Stimulated activated CD8-positive, alpha-beta memory T cell treated with anti-CD3 and anti-CD28 coated beads, Interleukin-12 subunit alpha, Interleukin-12 subunit beta, amount 100 ng/mL, for 4 hours (primary cell): ENCODE measurements around the gene NBAS.
"Not testable (repeated sequence)": the region's sequence is repeated elsewhere in the genome, so short reads cannot be mapped to it uniquely, and the experiment has no call there.

ENCODE experiments used
- DNase-seq: peaks from one replicate; pipeline ENCODE4 v3.0.0-alpha.2; 2020; ENCODE audit warnings: low read depth

The NBAS gene

DNA sequence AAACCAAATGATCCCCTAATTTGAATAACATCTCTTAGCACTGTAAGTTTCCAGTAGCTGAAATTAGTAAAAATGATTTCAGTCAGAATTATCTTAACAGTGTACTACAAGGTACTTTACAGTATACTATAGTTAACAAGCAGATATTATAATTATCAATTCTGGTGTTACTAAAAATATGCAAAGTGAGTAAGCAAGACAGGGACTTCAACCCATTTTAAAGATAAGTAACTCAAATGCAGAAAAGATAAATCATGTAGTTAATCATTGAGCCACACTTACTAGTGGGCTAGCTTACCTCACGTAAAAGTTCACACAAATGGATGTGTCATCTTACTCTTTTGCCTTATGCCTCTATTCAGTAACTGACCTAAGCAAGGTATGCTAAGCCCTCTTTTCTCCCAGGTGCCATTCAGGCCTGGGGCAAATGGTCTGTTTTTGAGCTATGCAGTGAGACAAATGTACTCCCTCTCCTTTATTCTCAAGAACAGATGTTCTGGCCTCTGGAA is 101.0 kb downstream of the NBAS start:
- no peak for DNase-seq

DNA sequence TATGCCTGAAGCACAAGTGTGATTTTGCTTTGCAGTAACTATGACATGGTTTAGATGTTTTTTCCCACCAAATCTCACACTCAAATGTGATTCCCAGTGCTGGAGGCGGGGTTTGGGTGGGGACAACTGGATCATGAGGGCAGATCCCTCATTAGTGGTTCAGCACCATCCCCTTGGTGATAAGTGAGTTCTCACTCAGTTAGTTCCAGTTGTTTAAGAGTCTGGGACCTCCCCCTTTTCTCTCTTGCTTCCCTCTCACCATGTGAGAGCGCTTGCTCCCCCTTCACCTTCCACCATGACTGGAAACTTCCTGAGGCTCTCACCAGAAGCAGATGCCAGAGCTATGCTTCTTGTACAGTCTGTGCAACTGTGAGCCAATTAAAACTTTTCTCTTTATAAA is 102.9 kb downstream of the NBAS start:
- no peak for DNase-seq

GRCh38 chr2:15457868-15458267 is 103.3 kb downstream of the NBAS start:
- no peak for DNase-seq

DNA sequence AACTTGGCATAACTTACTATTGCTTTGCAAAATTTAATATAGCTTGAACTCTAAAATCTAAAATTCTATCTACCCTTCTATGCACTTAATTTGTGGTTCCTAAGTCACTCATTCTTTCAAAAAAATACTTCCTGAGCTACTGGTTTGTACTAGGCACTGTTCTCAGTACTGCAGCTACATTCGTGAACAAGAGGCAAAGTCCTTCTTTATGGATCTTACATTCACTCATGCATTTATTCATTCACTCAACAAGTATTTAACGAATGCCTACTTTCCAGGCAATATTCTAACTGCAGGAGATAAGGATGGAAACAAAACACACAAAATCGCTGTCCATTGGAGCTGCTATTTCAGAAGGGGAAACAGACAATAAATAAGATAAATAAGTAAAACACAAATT is 104.8 kb downstream of the NBAS start:
- no peak for DNase-seq

DNA sequence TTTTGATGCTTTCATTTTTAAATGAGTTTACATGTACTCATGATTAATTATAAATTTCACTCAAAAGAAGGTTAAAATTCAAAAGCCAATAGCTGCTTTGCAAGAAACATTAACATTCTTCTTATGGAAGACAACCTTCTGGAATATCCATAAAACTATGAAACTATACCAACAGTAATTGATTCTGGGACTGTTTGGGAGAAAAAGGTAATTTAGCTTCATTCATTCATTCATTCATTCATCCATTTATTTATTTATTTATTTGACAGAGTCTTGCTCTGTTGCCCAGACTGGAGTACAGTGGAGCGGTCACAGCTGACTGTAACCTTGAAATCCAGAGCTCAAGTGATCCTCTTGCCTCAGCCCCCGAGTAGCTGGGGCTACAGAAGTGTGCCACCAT is 110.3 kb downstream of the NBAS start:
- DNase-seq = no peak

GRCh38 chr2:15449556-15450236 is 111.4 kb downstream of the NBAS start:
- no peak for DNase-seq

GRCh38 chr2:15448250-15448839 is 112.8 kb downstream of the NBAS start:
- no peak for DNase-seq

DNA sequence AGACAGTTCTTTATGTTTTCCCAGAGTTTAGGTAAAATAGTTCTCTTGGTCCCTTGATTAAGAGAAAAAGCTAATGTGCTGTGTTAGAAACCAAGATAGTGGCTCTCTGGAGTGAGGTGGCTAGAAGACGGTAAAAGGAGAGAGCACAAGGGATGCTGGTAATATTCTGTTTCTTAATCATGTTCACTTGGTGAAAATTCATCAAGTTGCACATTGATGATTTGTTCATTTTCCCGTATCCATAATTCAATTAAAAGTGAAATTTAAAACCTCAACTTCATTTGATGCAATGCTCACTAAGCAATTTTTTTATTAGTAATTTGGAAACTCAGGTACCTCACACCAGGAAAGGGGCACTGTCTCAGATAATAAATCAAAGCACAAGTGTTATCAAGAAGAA is 113.8 kb downstream of the NBAS start:
- no peak for DNase-seq

- DNase-seq = no peak
These were observed 114.2 kb downstream of the NBAS start for GRCh38 chr2:15446961-15447360.

GRCh38 chr2:15445891-15446562 is 115.1 kb downstream of the NBAS start:
- no peak for DNase-seq

DNA sequence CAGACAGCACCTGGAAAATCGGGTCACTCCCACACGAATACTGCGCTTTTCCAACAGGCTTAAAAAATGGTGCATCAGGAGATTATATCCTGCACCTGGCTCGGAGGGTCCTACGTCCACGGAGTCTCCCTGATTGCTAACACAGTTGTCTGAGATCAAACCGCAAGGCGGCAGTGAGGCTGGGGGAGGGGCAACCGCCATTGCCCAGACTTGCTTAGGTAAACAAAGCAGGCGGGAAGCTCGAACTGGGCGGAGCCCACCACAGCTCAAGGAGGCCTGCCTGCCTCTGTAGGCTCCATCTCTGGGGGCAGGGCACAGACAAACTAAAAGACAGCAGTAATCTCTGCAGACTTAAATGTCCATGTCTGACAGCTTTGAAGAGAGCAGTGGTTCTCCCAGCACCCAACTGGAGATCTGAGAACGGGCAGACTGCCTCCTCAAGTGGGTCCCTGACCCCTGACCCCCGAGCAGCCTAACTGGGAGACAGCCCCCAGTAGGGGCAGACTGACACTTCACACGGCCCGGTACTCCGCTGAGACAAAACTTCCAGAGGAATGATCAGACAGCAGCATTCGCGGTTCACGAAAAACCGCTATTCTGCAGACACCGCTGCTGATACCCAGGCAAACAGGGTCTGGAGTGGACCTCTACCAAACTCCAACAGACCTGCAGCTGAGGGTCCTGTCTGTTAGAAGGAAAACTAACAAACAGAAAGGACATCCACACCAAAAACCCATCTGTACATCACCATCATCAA is 121.2 kb downstream of the NBAS start:
- DNase-seq = not testable (repeated sequence)

DNA sequence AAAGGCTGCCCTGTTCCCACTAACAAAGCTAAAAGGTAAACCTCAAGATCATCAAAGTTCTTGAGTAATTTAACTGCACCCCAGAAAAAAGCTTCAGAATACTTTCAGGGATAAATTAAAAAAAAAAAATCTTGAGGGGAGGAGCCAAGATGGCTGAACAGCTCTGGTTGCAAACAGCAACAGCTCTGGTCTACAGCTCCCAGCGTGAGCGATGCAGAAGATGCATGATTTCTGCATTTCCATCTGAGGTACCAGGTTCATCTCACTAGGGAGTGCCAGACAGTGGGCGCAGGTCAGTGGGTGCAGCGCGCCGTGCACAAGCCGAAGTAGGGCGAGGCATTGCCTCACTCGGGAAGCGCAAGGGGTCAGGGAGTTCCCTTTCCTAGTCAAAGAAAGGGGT is 121.8 kb downstream of the NBAS start:
- not testable (repeated sequence) for DNase-seq

- no peak for DNase-seq
These were observed 124.9 kb downstream of the NBAS start for GRCh38 chr2:15436195-15436594.

- no peak for DNase-seq
These were observed 125.7 kb downstream of the NBAS start for GRCh38 chr2:15435474-15435873.

- no peak for DNase-seq
These were observed 128.4 kb downstream of the NBAS start for GRCh38 chr2:15432642-15433256.

GRCh38 chr2:15429032-15429431 is 132.1 kb downstream of the NBAS start:
- DNase-seq = no peak

GRCh38 chr2:15427987-15428386 is 133.1 kb downstream of the NBAS start:
- DNase-seq = no peak

DNA sequence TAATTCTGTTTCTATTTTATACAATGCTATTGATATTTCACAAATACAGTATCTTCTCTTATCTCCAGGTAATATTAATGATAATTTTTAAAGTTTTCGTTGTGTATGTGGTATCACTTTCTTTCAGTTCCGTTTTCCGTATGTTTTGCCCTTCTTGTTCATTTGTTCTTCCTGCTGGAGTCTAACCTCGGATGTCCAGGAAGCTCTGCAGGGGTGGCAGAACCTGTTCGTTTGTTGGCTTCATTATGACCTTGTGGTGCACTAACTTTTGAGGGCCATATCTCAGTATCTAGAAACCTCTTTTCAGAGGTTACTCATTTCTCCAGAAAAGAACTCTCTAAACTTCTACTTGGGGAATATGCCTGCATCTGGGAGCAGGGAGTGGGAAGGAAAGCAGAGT is 134.5 kb downstream of the NBAS start:
- DNase-seq = no peak

GRCh38 chr2:15425712-15426111 is 135.4 kb downstream of the NBAS start:
- no peak for DNase-seq

- DNase-seq = no peak
These were observed 139.4 kb downstream of the NBAS start for GRCh38 chr2:15421753-15422152.

- no peak for DNase-seq
These were observed 145.4 kb downstream of the NBAS start for GRCh38 chr2:15415748-15416147.

GRCh38 chr2:15412779-15413178 is 148.4 kb downstream of the NBAS start:
- no peak for DNase-seq
